PFSK-1 (cell line): ENCODE measurements around the gene OR2J1.

Experiments used
- FOXP2 ChIP-seq: optimal IDR thresholded peaks from 2 replicates; pipeline ENCODE3; 2011; ENCODE audit warnings: borderline replicate concordance, control low read depth, inconsistent platforms; ENCODE audit not compliant: insufficient read depth; ENCODE audit errors: extremely low read length, extremely low read depth
- POLR2AphosphoS5 ChIP-seq: IDR thresholded peaks from 2 replicates; pipeline ENCODE4 v1.6.1; 2012; ENCODE audit warnings: low read depth, mild to moderate bottlenecking, control low read depth, low read length, moderate library complexity
- SIN3A ChIP-seq: IDR thresholded peaks from 2 replicates; pipeline ENCODE4 v1.6.1; 2012; ENCODE audit warnings: mild to moderate bottlenecking, low read length, moderate library complexity, borderline replicate concordance; ENCODE audit not compliant: insufficient read depth
- TAF1 ChIP-seq: IDR thresholded peaks from 2 replicates; pipeline ENCODE4 v1.6.1; 2012; ENCODE audit warnings: low read length, control low read depth, borderline replicate concordance; ENCODE audit not compliant: insufficient read depth
- TF ChIP-seq, protein P1 (sequence below), 2 experiments: IDR thresholded peaks; 2 replicates each; pipeline versions ENCODE4 v1.6.1 to v1.8.0; 2011 to 2012; ENCODE audit warnings: low read depth in 2 of 2, low read length in 2 of 2, control low read depth in 1 of 2, inconsistent platforms in 1 of 2, mild to moderate bottlenecking in 1 of 2, moderate library complexity in 1 of 2; ENCODE audit not compliant: insufficient read depth in 1 of 2

OR2J1 gene

DNA sequence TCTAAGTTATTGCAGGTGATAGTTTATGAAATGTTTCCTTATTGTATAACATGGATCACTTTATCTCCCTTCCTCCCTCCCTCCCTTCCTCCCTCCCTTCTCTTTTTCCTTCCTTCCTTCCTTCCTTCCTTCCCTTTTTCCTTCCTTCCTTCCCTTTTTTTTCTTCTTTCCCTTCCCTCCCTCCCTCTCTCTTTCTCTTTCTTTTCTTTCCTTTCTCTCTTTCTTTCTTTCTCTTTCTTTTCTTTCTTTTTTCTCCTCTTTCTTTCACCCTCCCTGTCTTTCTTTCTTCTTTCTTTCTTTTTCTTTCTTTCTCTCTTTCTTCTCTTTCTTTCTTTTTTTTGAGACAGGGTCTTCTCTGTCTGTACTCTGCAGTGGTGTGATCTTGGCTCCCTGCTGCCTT is 18.0 kb upstream of the OR2J1 start:
- TF ChIP-seq SIN3A (no peak), POLR2AphosphoS5 (no peak), TAF1 (no peak), FOXP2 (no peak)
- TF ChIP-seq, protein P1, sequence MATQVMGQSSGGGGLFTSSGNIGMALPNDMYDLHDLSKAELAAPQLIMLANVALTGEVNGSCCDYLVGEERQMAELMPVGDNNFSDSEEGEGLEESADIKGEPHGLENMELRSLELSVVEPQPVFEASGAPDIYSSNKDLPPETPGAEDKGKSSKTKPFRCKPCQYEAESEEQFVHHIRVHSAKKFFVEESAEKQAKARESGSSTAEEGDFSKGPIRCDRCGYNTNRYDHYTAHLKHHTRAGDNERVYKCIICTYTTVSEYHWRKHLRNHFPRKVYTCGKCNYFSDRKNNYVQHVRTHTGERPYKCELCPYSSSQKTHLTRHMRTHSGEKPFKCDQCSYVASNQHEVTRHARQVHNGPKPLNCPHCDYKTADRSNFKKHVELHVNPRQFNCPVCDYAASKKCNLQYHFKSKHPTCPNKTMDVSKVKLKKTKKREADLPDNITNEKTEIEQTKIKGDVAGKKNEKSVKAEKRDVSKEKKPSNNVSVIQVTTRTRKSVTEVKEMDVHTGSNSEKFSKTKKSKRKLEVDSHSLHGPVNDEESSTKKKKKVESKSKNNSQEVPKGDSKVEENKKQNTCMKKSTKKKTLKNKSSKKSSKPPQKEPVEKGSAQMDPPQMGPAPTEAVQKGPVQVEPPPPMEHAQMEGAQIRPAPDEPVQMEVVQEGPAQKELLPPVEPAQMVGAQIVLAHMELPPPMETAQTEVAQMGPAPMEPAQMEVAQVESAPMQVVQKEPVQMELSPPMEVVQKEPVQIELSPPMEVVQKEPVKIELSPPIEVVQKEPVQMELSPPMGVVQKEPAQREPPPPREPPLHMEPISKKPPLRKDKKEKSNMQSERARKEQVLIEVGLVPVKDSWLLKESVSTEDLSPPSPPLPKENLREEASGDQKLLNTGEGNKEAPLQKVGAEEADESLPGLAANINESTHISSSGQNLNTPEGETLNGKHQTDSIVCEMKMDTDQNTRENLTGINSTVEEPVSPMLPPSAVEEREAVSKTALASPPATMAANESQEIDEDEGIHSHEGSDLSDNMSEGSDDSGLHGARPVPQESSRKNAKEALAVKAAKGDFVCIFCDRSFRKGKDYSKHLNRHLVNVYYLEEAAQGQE (IDR thresholded peaks at IDR 0.05; ENCODE audit: insufficient read depth in 1 of 2, low read depth in 2 of 2, low read length in 2 of 2) = no peak

DNA sequence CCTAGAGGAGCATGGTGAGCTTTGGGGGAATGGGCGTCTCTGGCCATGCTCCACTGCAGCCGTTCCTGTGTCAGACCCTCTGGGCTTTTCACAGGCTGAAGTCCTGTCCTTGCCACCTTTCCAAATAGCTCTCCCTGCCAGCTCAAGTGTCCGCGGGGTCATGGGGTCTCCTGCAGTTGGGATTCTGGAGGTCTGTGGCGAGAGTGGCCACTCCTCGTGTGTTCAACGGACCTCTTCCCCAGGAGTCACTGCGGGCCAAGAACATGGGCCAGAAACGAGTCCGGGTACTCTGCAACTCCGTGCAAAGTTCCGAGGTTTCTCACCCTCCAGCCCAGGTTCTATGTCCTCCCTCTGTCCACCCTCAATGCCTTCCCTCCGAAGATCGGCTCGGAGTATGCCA is 16.8 kb upstream of the OR2J1 start:
- no peak for TF ChIP-seq POLR2AphosphoS5
- TF ChIP-seq, protein P1 (IDR thresholded peaks at IDR 0.05; ENCODE audit: insufficient read depth in 1 of 2, low read depth in 2 of 2, low read length in 2 of 2) = no peak

DNA sequence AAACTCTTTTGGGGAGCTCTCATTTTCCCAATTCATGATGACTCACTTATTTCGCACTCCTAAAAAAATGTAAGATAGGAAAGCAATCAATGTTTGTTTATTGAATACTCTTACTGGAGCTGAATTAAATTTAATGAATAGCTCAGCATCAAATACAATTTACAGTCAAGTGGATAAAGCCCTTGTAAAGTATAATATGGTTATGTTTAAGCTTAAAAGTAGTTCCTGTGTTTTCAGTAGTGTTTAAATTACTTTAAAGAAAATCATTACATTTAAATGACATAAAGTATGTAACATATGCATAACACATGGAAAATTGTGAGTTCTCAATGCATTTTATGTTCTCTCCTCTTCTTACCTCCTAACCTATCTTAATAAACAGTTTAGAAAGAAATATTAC is 12.1 kb upstream of the OR2J1 start, which contains the start of gene OR2B3:
Gene OR2B3, minus strand, starts transcription at position 101 of the 400 bp plus-strand sequence. Its CDS starts 65 bp downstream, at position 36.
- TF ChIP-seq TAF1 = no peak
- TF ChIP-seq, protein P1 (IDR thresholded peaks at IDR 0.05; ENCODE audit: insufficient read depth in 1 of 2, low read depth in 2 of 2, low read length in 2 of 2) = no peak
- TF ChIP-seq FOXP2 = no peak
- no peak for TF ChIP-seq POLR2AphosphoS5
- no peak for TF ChIP-seq SIN3A

DNA sequence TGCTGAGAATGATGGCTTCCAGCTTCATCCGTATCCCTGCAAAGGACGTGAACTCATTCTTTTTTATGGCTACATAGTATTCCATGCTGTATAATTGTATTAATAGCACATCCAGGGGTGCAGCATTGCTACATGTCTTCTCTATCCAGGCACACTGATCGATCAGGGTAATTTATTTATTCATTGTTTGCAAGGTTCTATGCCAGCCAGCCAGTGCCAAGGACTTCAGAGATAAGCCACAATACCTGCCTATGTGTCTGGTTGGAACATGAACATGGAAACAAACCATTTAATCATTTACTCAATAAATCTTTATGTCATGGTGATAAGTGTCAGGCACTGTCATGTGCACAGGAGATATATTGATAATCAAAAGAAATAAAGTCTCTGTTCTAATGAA is 6.3 kb upstream of the OR2J1 start:
- TF ChIP-seq, protein P1 (IDR thresholded peaks at IDR 0.05; ENCODE audit: insufficient read depth in 1 of 2, low read depth in 2 of 2, low read length in 2 of 2) = no peak
- TF ChIP-seq SIN3A = no peak
- no peak for TF ChIP-seq FOXP2
- no peak for TF ChIP-seq TAF1
- TF ChIP-seq POLR2AphosphoS5 = no peak

DNA sequence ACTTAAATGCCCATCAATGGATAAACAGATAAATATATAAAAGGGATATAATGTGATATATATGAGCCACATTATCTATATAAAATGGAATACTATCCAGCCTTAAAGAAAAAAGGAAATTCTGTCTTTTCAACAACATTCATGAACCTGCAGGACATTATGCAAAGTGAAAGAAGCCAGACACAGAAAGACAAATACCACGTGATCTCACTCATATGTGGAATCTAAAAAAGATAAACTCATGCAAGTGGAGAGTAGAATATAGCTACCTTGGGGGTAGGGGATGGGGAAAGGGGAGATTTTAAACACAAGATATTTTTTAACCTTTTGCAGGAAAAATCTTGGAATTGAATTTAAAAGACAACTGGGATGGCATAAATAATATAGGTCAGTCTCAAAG is 1.5 kb upstream of the OR2J1 start:
- no peak for TF ChIP-seq POLR2AphosphoS5
- no peak for TF ChIP-seq FOXP2
- TF ChIP-seq, protein P1 (IDR thresholded peaks at IDR 0.05; ENCODE audit: insufficient read depth in 1 of 2, low read depth in 2 of 2, low read length in 2 of 2) = no peak
